ENCODE measurements around the gene XPC.

Gene XPC

GRCh38 chr3:14146381-14147065 lies 31.9 kb downstream of the XPC start:
- no peak for DNase-seq

GRCh38 chr3:14145670-14146380 lies 32.6 kb downstream of the XPC start:
- DNase-seq: no peak

DNA sequence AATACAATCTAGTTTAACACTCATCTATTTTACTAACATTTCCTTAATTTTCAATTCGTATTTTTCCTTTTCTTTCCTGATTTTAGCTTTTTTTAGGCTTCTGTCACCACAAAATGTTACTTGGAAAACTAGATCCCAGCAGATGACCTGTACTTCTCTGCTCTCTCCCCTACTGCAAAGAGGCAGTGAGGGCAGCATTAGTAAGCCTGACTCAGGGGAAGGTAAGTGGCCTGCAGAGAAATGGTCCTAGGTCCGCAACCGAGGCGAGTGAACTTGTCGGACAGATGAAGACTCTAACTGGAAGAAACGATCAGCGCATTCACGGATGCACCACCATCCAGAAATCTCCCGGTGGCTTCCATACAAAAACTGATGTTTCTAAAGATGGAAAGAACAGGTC lies 33.2 kb downstream of the XPC start:
- DNase-seq: no peak

GRCh38 chr3:14144423-14145075 lies 33.9 kb downstream of the XPC start:
- DNase-seq: no peak

GRCh38 chr3:14143271-14144225 lies 34.9 kb downstream of the XPC start:
- DNase-seq: no peak

- no peak for DNase-seq
Observed at GRCh38 chr3:14142567-14143270, 35.7 kb downstream of the XPC start.

GRCh38 chr3:14141602-14142341 lies 36.6 kb downstream of the XPC start:
- no peak for DNase-seq

GRCh38 chr3:14141144-14141543 lies 37.3 kb downstream of the XPC start:
- DNase-seq: no peak

- no peak for DNase-seq
Observed at GRCh38 chr3:14140668-14141067, 37.7 kb downstream of the XPC start.

DNA sequence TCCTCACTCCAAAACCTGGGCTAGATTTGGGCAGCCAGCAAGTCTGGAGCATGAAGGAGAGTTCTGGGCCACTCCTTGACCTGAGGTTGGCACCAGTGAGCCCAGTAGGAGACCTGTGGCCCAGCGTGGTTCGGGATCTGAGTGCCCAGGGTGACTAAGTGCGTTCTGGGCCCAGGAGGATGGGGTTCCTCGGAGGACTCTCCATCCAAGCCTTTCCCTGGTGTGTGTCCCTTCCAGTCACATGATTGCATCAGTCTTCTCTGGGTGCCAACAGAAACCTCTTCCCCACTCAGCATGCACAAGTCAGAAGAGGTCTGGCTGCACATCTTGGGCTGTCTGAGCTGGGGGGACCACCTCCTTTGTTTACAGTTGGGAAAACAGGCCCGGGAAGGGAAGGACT lies 38.6 kb downstream of the XPC start:
- DNase-seq: no peak

GRCh38 chr3:14138878-14139655 lies 39.3 kb downstream of the XPC start:
- DNase-seq: no peak

DNA sequence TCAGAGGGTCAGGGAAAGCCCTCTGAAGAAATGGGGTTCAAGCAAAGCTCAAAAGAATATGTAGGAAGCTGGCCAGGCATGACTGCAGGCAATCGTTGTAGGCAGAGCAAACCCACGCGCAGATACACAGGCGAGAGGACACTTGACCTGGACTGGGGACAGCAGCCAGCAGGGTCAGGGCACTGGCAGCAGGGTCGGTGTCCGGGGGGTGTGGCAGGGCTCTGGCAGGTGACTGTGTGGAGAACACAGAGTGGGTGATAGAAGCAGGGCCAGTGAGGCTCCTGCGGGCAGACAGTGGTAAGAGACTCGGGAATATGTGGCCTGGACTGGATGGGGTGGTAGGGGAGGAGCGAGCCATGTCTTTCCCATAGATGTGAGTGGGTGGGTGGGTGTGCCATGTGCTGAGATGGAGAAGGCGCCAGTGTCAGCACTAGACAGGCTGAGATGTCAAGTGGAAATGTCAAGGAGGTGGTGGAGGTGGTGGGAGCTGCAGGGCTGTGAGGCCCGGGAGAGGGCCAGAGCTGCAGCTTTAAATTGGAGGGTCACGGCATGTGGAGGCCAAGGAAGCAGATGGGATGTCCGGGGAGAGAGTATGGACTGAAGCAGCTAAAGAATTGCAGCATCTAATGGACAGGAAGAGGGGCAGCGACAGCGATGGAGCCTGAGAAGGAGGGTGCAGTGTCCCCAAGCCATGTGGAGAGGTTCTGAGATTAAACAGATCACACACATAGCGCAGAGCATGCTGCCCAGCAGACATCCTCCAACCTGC lies 40.1 kb downstream of the XPC start:
- DNase-seq: no peak

DNA sequence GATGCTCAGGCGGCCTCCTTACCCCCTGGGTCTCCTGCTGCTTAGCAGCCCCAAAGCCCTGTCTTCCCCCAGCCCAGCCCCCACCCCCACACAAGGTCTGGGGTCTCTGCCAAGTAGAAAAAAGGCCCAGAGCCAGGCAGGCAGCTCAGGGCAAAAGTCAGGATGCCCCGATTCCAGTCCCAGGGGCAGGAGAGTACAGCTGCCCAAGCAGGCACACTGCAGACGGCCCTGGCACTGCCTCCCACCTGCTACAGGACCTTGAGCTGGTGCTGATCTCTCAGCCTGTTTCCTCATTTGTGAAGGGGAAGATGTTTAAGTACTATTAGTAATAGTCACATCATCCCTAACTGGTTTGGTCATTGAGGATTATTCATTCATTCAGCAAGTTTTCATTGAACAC lies 41.0 kb downstream of the XPC start:
- DNase-seq: no peak

DNA sequence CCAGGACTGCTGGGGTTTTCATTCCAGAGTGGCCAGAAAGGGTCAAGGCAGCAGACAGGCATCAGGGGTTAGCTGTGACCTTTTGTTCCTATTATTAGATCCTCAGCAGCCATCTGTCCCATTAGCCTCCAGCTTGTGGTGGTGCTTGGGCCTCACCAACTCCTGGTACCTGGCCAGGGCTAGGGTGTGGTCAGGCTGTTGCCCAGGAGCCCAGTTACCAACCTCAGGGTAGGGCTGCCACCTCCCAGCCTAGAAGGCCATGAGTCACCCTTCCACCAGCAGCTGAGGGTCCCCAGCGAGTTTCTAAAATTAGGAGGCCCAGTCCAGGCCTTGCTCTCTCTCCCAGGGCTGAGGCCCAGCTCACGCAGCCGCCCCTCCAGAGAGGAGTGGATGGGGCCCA lies 41.4 kb downstream of the XPC start:
- no peak for DNase-seq

DNA sequence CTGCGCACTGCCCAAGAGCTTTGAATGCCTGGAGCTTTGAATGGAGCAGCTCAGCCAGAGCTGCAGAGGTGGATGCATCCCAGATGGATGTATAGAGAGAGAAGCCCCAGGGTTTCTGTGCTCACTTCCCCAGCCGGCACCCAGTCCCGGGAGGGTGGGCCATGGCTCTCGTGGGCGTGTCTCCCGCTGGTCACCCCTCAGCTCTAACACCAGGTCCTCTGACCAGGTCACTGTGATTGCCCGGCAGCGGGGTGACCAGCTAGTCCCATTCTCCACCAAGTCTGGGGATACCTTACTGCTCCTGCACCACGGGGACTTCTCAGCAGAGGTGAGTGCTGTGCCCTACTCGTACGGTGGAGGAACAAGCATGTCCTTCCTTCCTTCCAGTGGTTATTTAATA lies 42.8 kb downstream of the XPC start:
- no peak for DNase-seq

DNA sequence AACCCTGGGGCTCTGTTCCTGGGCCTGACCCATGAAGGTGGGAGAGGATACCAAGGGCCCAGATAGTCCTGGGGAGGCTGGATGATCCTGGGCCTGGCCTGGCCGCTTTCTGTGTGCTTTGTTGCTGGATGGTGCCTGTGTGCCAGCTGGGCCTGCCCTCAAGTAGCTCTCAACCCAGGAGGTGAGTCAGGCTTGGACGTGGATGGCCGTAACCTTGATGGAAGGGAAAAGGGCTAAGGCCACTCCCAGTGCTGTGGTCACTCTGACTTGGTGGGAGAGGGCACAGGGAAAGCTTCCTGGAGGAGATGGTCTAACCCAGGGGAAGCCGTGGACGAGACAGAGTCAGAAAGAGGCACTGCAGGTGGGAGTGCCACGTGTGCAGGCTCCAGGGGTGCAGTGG lies 44.1 kb downstream of the XPC start:
- no peak for DNase-seq

- no peak for DNase-seq
Observed at GRCh38 chr3:14133876-14134275, 44.5 kb downstream of the XPC start.

DNA sequence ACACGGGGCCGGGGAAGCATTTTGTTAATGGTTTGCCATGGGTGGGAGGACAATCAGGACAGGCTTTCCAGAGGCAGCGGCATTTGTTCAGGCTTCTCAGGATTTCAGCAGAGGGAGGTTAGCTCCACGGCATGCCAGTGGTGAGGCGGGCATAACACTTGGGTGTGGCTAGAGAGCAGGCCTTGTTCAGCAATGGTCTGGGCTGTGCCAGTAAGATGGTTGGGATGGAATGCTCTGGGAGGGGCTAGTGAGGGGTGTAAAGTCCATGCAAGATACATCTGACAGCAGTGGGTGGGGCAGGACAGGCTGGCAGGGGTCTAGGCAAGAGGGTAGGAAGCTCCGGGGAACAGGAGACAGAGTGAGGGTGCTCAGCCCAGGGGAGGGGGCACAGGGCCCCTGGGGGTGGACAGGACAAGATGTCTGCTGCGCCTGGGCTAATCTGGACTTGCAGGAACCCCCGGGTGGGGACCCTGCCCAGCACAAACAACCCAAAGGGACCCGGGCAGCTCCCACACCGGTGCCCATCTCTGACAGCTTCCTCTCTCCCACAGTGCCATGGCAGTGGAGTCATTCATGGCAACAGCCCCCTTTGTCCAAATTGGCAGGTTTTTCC lies 45.1 kb downstream of the XPC start:
- no peak for DNase-seq

DNA sequence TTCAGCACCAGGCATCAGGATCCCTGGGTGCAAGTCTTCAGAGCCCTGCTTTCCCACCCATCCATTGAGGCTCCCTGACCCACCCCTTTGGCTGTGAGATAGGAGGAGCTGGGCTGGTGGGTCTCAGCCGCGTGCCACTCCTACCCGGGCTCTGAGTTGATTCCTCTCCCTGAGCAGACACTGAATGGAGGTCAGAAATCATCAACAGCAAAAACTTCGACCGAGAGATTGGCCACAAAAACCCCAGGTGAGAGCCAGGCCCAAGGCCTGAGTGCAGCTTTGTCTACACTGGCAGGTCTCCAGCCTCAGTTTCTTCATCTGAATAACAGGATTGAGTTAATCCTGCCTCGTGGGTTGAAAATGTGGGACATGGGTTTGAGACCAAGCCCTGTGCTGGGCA lies 45.7 kb downstream of the XPC start:
- no peak for DNase-seq

GRCh38 chr3:14132120-14132519 lies 46.3 kb downstream of the XPC start:
- DNase-seq: no peak
